Upper lobe of left lung (tissue), 6 donors: ENCODE data around the gene ASTN2. TPM values are rescaled to one million over a fixed set of nuclear protein-coding genes. Genes with fewer than 3 reads are reported as not detected.

ENCODE experiments used
- ATAC-seq, 2 donors: fragments of 200-7000 bp; cut with Tn5 transposase; one replicate each; pipeline ENCODE4 v1.9.1; 2022; ENCODE audit warnings: mild to moderate bottlenecking in 2 of 2, moderate library complexity in 2 of 2; ENCODE audit not compliant: low FRiP score in 2 of 2
- DNase-seq, 2 donors: peaks; one replicate each; pipeline ENCODE4 v3.0.0-alpha.2; 2019 to 2020
- H3K27ac ChIP-seq, 4 donors: fragments of 200-600 bp; sonication (generic); one replicate each; pipeline ENCODE4 v1.5.1; 2016 to 2019
- H3K27me3 ChIP-seq, 4 donors: fragments of 200-600 bp; sonication (generic); one replicate each; pipeline ENCODE4 v1.5.1; 2017 to 2019
- H3K36me3 ChIP-seq, 4 donors: fragments of 200-600 bp; sonication (generic); one replicate each; pipeline ENCODE4 v1.5.1; 2016 to 2019
- H3K4me1 ChIP-seq, 4 donors: fragments of 200-600 bp; sonication (generic); one replicate each; pipeline ENCODE4 v1.5.1; 2018 to 2019
- H3K4me3 ChIP-seq, 4 donors: fragments of 200-600 bp; sonication (generic); one replicate each; pipeline ENCODE4 v1.5.1; 2017 to 2019; ENCODE audit warnings: mild to moderate bottlenecking in 2 of 4, moderate library complexity in 1 of 4
- H3K9me3 ChIP-seq, 4 donors: fragments of 200-600 bp; sonication (generic); one replicate each; pipeline ENCODE4 v1.5.1; 2018 to 2019
- EP300 ChIP-seq, 4 donors: sonication (generic); formaldehyde crosslinking; IDR thresholded peaks; one replicate each; pipeline ENCODE4 v1.5.1; 2017; ENCODE audit warnings: antibody characterized with exemption in 4 of 4, control low read depth in 2 of 4
- POLR2A ChIP-seq, 4 donors: fragments of 450-650 bp; IDR thresholded peaks; one replicate each; pipeline ENCODE4 v1.5.1; 2016 to 2017; ENCODE audit warnings: antibody characterized with exemption in 4 of 4, mild to moderate bottlenecking in 2 of 4
- POLR2AphosphoS5 ChIP-seq, 2 donors: sonication (generic); formaldehyde crosslinking; IDR thresholded peaks; one replicate each; pipeline ENCODE4 v1.5.1; 2017; ENCODE audit warnings: antibody characterized with exemption in 2 of 2
- WGBS, 2 donors: methylation state at CpG; one replicate each; pipeline ENCODE4 v1.1.5; 2017 to 2018; 5-methylcytosine and 5-hydroxymethylcytosine counted together
- total RNA-seq, 6 donors: library from RNA; depleted of rRNA in 4 of 6; stranded (reverse); fragments of >200 nt in 4 of 6; gene quantifications; one replicate each; pipeline versions ENCODE4 v1.1.0 to v1.2.1, GENCODE V29; 2016 to 2021
- TF ChIP-seq, protein P1 (sequence below), 6 experiments: fragments of 450-650 bp in 4 of 6; fragments of 200-600 bp in 2 of 6; sonication (generic) in 2 of 6; IDR thresholded peaks; one replicate each; pipeline ENCODE4 v1.5.1; 2016 to 2019; ENCODE audit warnings: antibody characterized with exemption in 6 of 6
- donor health status: DM: no; HTN: no; CAD: no; lungs with moderate emphysema.
- donor health status: DM: no; HTN: yes; CAD: no; lungs with severe emphysema.

The ASTN2 gene
- total RNA-seq, 6 donors from 2014 or later = 2.0 to 7.5 (median 3.4) TPM

GRCh38 chr9:116944714-116945534 is 469.9 kb downstream of the ASTN2 start:
- Histone ChIP-seq H3K36me3 (no peaks in the 10 kb centered on the region), H3K27me3 (no peaks in the 10 kb centered on the region), H3K27ac (no peak overlapping the region), H3K4me3 (no peak overlapping the region), H3K4me1 (no peaks in the 10 kb centered on the region), H3K9me3 (no peaks in the 10 kb centered on the region)
- ATAC-seq (no peak), DNase-seq (no peak)
- 84 to 95% methylated on average over 4 of the region's 4 CpGs for WGBS, 2 donors
- no peak for TF ChIP-seq POLR2AphosphoS5 (IDR thresholded peaks at IDR 0.05)
- no peak for TF ChIP-seq POLR2A (IDR thresholded peaks at IDR 0.05)
- TF ChIP-seq EP300 (IDR thresholded peaks at IDR 0.05) = no peak
- TF ChIP-seq, protein P1, sequence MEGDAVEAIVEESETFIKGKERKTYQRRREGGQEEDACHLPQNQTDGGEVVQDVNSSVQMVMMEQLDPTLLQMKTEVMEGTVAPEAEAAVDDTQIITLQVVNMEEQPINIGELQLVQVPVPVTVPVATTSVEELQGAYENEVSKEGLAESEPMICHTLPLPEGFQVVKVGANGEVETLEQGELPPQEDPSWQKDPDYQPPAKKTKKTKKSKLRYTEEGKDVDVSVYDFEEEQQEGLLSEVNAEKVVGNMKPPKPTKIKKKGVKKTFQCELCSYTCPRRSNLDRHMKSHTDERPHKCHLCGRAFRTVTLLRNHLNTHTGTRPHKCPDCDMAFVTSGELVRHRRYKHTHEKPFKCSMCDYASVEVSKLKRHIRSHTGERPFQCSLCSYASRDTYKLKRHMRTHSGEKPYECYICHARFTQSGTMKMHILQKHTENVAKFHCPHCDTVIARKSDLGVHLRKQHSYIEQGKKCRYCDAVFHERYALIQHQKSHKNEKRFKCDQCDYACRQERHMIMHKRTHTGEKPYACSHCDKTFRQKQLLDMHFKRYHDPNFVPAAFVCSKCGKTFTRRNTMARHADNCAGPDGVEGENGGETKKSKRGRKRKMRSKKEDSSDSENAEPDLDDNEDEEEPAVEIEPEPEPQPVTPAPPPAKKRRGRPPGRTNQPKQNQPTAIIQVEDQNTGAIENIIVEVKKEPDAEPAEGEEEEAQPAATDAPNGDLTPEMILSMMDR (IDR thresholded peaks at IDR 0.05) = no peak

- no peak overlapping the region for H3K4me3 ChIP-seq
- no peaks in the 10 kb centered on the region for H3K9me3 ChIP-seq
- no peak for TF ChIP-seq EP300 (IDR thresholded peaks at IDR 0.05)
- no peak for TF ChIP-seq POLR2A (IDR thresholded peaks at IDR 0.05)
- TF ChIP-seq, protein P1 (IDR thresholded peaks at IDR 0.05) = no peak
- no peak for TF ChIP-seq POLR2AphosphoS5 (IDR thresholded peaks at IDR 0.05)
- DNase-seq (no peak), ATAC-seq (no peak)
- WGBS, 2 donors = 68 to 73% methylated on average over 5 of the region's 5 CpGs
- H3K36me3 ChIP-seq = no peaks in the 10 kb centered on the region
- no peak overlapping the region for H3K27ac ChIP-seq
- no peaks in the 10 kb centered on the region for H3K4me1 ChIP-seq
- no peaks in the 10 kb centered on the region for H3K27me3 ChIP-seq
These were observed 470.9 kb downstream of the ASTN2 start for GRCh38 chr9:116943970-116944369.

- 88 to 89% methylated on average over 3 of the region's 3 CpGs for WGBS, 2 donors
- DNase-seq (no peak), ATAC-seq (no peak)
- Histone ChIP-seq H3K9me3 (no peaks in the 10 kb centered on the region), H3K27ac (no peak overlapping the region), H3K4me3 (no peak overlapping the region), H3K4me1 (no peaks in the 10 kb centered on the region), H3K36me3 (no peaks in the 10 kb centered on the region), H3K27me3 (no peaks in the 10 kb centered on the region)
- no peak for TF ChIP-seq EP300 (IDR thresholded peaks at IDR 0.05)
- no peak for TF ChIP-seq POLR2AphosphoS5 (IDR thresholded peaks at IDR 0.05)
- TF ChIP-seq, protein P1 (IDR thresholded peaks at IDR 0.05) = no peak
- no peak for TF ChIP-seq POLR2A (IDR thresholded peaks at IDR 0.05)
These were observed 472.2 kb downstream of the ASTN2 start for GRCh38 chr9:116942593-116943061.

- Histone ChIP-seq H3K4me3 (no peak overlapping the region), H3K27ac (no peak overlapping the region), H3K4me1 (no peaks in the 10 kb centered on the region), H3K27me3 (no peaks in the 10 kb centered on the region), H3K36me3 (no peaks in the 10 kb centered on the region), H3K9me3 (no peaks in the 10 kb centered on the region)
- ATAC-seq (no peak), DNase-seq (no peak)
- TF ChIP-seq POLR2AphosphoS5 (IDR thresholded peaks at IDR 0.05) (no peak), EP300 (IDR thresholded peaks at IDR 0.05) (no peak), POLR2A (IDR thresholded peaks at IDR 0.05) (no peak)
- TF ChIP-seq, protein P1 (IDR thresholded peaks at IDR 0.05) = no peak
These were observed 473.6 kb downstream of the ASTN2 start for GRCh38 chr9:116941266-116941665.
